Calu3 (cell line): ENCODE data around the gene OOSP4B. TPM values are rescaled to one million over a fixed set of nuclear protein-coding genes. Genes with fewer than 3 reads are reported as not detected.

Experiments
- BruUV-seq: library from RNA; stranded (reverse); fragments of 400-500 nt; replicated peaks from 2 replicates; lab custom pipeline; 2021; lab: Mats Ljungman, UMichigan
- CTCF ChIA-PET: fragments of 300-600 bp; sonication (Branson Sonifier 250); formaldehyde crosslinking; loops from one replicate; lab custom pipeline; 2022; ENCODE audit warnings: antibody characterized with exemption; lab: Charles Lee
- DNase-seq: peaks from one replicate; pipeline ENCODE4 v3.0.0; 2022
- H3K27ac Mint-ChIP-seq: one replicate; pipeline ENCODE4 v1.8.0; 2022; ENCODE audit warnings: mixed read lengths; ENCODE audit not compliant: unreplicated experiment
- H3K27me3 Mint-ChIP-seq: one replicate; pipeline ENCODE4 v1.8.0; 2022; ENCODE audit warnings: mixed read lengths; ENCODE audit not compliant: unreplicated experiment
- H3K36me3 Mint-ChIP-seq: one replicate; pipeline ENCODE4 v1.8.0; 2022; ENCODE audit warnings: mild to moderate bottlenecking, moderate library complexity, mixed read lengths; ENCODE audit not compliant: insufficient read depth, unreplicated experiment
- H3K4me1 Mint-ChIP-seq: one replicate; pipeline ENCODE4 v1.8.0; 2022; ENCODE audit warnings: mild to moderate bottlenecking, low read depth, mixed read lengths; ENCODE audit not compliant: unreplicated experiment
- H3K4me3 Mint-ChIP-seq: one replicate; pipeline ENCODE4 v1.8.0; 2022; ENCODE audit warnings: mild to moderate bottlenecking, low read depth, moderate library complexity, mixed read lengths; ENCODE audit not compliant: unreplicated experiment
- H3K9me3 Mint-ChIP-seq: one replicate; pipeline ENCODE4 v1.8.0; 2022; ENCODE audit warnings: low read depth, mixed read lengths; ENCODE audit not compliant: unreplicated experiment
- intact Hi-C: fragments of 100-400 bp; cut with micrococcal nuclease; formaldehyde crosslinking; loops from one replicate; pipeline ENCODE4 v1.10.0; 2022; ENCODE audit not compliant: unreplicated experiment
- total RNA-seq: library from RNA; stranded (reverse); gene quantifications from 2 replicates; pipeline ENCODE4 v1.2.3, GENCODE V29; 2022
- TF ChIP-seq, protein P1 (sequence below): fragments of 200-600 bp; IDR thresholded peaks from one replicate; pipeline ENCODE4 v1.8.0; 2022; ENCODE audit warnings: antibody characterized with exemption; ENCODE audit not compliant: unreplicated experiment

The OOSP4B gene
- total RNA-seq, 1 experiment from 2014 or later: not detected

DNA sequence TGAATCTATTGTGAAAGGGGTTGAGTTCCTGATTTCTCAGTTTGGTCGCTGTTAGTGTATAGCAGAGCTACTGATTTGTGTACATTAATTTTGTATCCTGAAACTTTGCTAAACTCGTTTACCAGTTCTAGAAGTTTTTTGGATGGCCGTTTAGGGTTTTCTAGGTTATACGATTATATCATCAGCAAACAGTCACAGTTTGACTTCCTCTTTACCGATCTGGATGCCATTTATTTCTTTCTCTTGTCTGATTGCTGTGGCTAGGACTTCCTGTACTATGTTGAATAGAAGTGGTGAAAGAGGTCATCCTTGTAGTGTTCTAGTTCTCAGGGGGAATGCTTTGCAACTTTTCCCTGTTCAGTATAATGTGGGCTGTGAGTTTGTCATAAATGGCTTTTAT is 24.6 kb upstream of the OOSP4B start:
- intact Hi-C loops: no loop called here
- CTCF ChIA-PET: no interaction called here
- Mint-ChIP-seq H3K27me3 (no peaks in the 10 kb centered on the region), H3K27ac (no peak overlapping the region), H3K4me1 (no peaks in the 10 kb centered on the region), H3K36me3 (no peaks in the 10 kb centered on the region), H3K4me3 (no peak overlapping the region), H3K9me3 (peaks cover 12% of the 10 kb centered on the region)
- BruUV-seq: no TSS peak
- DNase-seq: no peak
- TF ChIP-seq, protein P1, sequence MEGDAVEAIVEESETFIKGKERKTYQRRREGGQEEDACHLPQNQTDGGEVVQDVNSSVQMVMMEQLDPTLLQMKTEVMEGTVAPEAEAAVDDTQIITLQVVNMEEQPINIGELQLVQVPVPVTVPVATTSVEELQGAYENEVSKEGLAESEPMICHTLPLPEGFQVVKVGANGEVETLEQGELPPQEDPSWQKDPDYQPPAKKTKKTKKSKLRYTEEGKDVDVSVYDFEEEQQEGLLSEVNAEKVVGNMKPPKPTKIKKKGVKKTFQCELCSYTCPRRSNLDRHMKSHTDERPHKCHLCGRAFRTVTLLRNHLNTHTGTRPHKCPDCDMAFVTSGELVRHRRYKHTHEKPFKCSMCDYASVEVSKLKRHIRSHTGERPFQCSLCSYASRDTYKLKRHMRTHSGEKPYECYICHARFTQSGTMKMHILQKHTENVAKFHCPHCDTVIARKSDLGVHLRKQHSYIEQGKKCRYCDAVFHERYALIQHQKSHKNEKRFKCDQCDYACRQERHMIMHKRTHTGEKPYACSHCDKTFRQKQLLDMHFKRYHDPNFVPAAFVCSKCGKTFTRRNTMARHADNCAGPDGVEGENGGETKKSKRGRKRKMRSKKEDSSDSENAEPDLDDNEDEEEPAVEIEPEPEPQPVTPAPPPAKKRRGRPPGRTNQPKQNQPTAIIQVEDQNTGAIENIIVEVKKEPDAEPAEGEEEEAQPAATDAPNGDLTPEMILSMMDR: no peak

DNA sequence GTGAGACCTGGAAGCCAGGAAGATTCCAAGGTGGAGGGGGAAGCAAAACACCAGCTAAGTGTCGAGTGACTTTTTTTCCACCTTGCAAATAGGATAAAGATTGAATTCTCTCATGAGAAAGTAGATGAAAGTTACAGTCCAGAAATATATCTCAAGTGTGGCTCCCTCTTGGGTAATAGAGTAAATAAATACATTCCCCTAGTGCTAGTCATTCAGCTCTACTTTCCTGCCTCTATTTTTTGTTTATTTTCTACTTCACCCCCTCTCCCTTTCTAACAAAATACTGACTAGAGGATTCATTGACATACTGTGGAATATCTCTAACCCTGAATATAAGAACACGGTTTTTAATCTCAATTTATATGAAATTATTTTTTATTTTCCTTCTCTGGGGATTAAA is 19.2 kb upstream of the OOSP4B start:
- no peaks in the 10 kb centered on the region for H3K4me1 Mint-ChIP-seq
- TF ChIP-seq, protein P1: no peak
- BruUV-seq: no TSS peak
- intact Hi-C loops: loop anchor here (5.0 kb wide), 1 partner anchor 60 kb away; the partner anchor contains the start of gene MS4A3
- CTCF ChIA-PET: no interaction called here
- no peaks in the 10 kb centered on the region for H3K9me3 Mint-ChIP-seq
- H3K36me3 Mint-ChIP-seq: no peaks in the 10 kb centered on the region
- H3K27me3 Mint-ChIP-seq: no peaks in the 10 kb centered on the region
- H3K4me3 Mint-ChIP-seq: no peak overlapping the region
- no peak overlapping the region for H3K27ac Mint-ChIP-seq
- no peak for DNase-seq

DNA sequence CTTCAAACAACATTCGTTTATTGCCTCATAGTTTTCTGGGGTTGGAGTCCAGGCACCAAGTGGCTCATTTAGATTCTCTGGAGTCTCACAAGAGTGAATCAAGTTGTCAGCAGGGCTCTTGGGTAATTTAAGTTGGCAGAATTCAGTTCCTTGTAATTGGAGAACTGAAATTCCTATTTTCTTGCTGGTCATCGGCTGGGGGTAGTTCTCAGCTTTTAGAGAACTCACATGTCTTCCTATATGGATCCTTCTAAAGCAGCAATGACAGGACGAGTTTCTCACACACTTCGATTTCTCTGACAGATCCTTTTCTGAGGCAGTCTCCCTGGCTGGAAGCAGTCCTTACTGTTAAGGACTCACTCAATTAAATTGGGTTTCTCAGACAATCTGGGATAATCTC is 17.3 kb upstream of the OOSP4B start:
- no peak overlapping the region for H3K27ac Mint-ChIP-seq
- DNase-seq: no peak
- no TSS peak for BruUV-seq
- no peaks in the 10 kb centered on the region for H3K27me3 Mint-ChIP-seq
- CTCF ChIA-PET: no interaction called here
- no peaks in the 10 kb centered on the region for H3K9me3 Mint-ChIP-seq
- intact Hi-C loops: loop anchor here (5.0 kb wide), 1 partner anchor 58 kb away; the partner anchor contains the start of gene MS4A3
- TF ChIP-seq, protein P1: no peak
- H3K4me1 Mint-ChIP-seq: no peaks in the 10 kb centered on the region
- H3K36me3 Mint-ChIP-seq: no peaks in the 10 kb centered on the region
- H3K4me3 Mint-ChIP-seq: no peak overlapping the region

DNA sequence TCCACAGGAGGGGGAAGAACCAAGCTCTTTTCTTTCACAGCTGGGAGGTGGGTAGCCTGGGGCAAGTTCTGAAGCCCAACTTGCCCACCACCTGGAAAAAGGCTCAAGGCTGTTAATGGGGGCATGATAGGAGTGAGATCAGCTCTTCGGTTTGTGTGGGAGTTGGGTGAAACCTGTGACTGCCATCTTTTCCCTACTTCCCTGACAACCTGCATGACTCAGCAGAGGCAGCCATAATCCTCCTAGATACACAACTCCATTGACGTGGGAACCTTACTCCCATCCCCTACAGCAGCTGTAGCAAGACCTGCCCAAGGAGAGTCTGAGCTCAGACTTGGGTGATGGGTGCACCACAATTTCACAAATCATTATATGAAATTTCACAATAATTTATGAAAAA is 13.3 kb upstream of the OOSP4B start:
- no peak overlapping the region for H3K27ac Mint-ChIP-seq
- CTCF ChIA-PET: no interaction called here
- no peaks in the 10 kb centered on the region for H3K27me3 Mint-ChIP-seq
- no peaks in the 10 kb centered on the region for H3K36me3 Mint-ChIP-seq
- H3K9me3 Mint-ChIP-seq: no peaks in the 10 kb centered on the region
- no peak overlapping the region for H3K4me3 Mint-ChIP-seq
- H3K4me1 Mint-ChIP-seq: no peaks in the 10 kb centered on the region
- DNase-seq: no peak
- TF ChIP-seq, protein P1: no peak
- intact Hi-C loops: no loop called here
- BruUV-seq: no TSS peak
